ENCODE results near the gene HIVEP3.

GRCh38 chr1:41953291-41953690 lies 34.6 kb upstream of the HIVEP3 start:
- no peak for TF ChIP-seq CTCF (IDR thresholded peaks at IDR 0.05; ENCODE audit: borderline replicate concordance, extremely low read depth, low read length, poor library complexity, severe bottlenecking)
- no peak for TF ChIP-seq EZH2 (IDR thresholded peaks at IDR 0.05; ENCODE audit: borderline replicate concordance, low read depth, low read length, severe bottlenecking)

Data from DND-41 (cell line).